ENCODE data around the gene RPTOR.

The RPTOR gene

GRCh38 chr17:80649200-80649644 is 104.6 kb downstream of the RPTOR start:
- in situ Hi-C loops (cut with HindIII; ENCODE audit: low pct_ligation_motif_present, low sequenced_read_pairs) = no loop called here
- no peak for TF ChIP-seq CTCF (IDR thresholded peaks at IDR 0.05; ENCODE audit: low read depth, low read length, missing control alignments)
- no peaks in the 10 kb centered on the region for H3K27me3 ChIP-seq (replicated peaks)
- DNase-seq = no peak
- peak overlapping the region; percentile 63 for H3K27ac ChIP-seq
- no peaks in the 10 kb centered on the region for H3K36me3 ChIP-seq (replicated peaks)
- H3K4me3 ChIP-seq (ENCODE audit: low read depth, low read length) = no peak overlapping the region

GRCh38 chr17:80649672-80650330 is 105.2 kb downstream of the RPTOR start:
- no peak overlapping the region for H3K4me3 ChIP-seq (ENCODE audit: low read depth, low read length)

GRCh38 chr17:80650331-80650672 is 105.7 kb downstream of the RPTOR start:
- H3K4me3 ChIP-seq (ENCODE audit: low read depth, low read length) = no peak overlapping the region
- in situ Hi-C loops (cut with HindIII; ENCODE audit: low pct_ligation_motif_present, low sequenced_read_pairs) = no loop called here
- DNase-seq = no peak
- no peaks in the 10 kb centered on the region for H3K36me3 ChIP-seq (replicated peaks)
- H3K27me3 ChIP-seq (replicated peaks) = no peaks in the 10 kb centered on the region
- peak overlapping the region; percentile 63 for H3K27ac ChIP-seq
- TF ChIP-seq CTCF (IDR thresholded peaks at IDR 0.05; ENCODE audit: low read depth, low read length, missing control alignments) = no peak

More at GRCh38 chr17:80649672-80650330, 105.2 kb downstream of the RPTOR start:
- Histone ChIP-seq H3K27ac (peak overlapping the region; percentile 63), H3K27me3 (replicated peaks) (no peaks in the 10 kb centered on the region), H3K36me3 (replicated peaks) (no peaks in the 10 kb centered on the region)
- in situ Hi-C loops (cut with HindIII; ENCODE audit: low pct_ligation_motif_present, low sequenced_read_pairs) = no loop called here
- DNase-seq = peak; percentile 92
- peak; percentile 86 for TF ChIP-seq CTCF (IDR thresholded peaks at IDR 0.05; ENCODE audit: low read depth, low read length, missing control alignments)

- DNase-seq = peak; percentile 22
- H3K27ac ChIP-seq = peak overlapping the region; percentile 63
- H3K27me3 ChIP-seq (replicated peaks) = no peaks in the 10 kb centered on the region
- H3K4me3 ChIP-seq (ENCODE audit: low read depth, low read length) = no peak overlapping the region
- no peaks in the 10 kb centered on the region for H3K36me3 ChIP-seq (replicated peaks)
- in situ Hi-C loops (cut with HindIII; ENCODE audit: low pct_ligation_motif_present, low sequenced_read_pairs) = no loop called here
- no peak for TF ChIP-seq CTCF (IDR thresholded peaks at IDR 0.05; ENCODE audit: low read depth, low read length, missing control alignments)
These were observed 106.3 kb downstream of the RPTOR start for GRCh38 chr17:80650751-80651518.

- no peak for TF ChIP-seq CTCF (IDR thresholded peaks at IDR 0.05; ENCODE audit: low read depth, low read length, missing control alignments)
- Histone ChIP-seq H3K4me3 (ENCODE audit: low read depth, low read length) (no peak overlapping the region), H3K27me3 (replicated peaks) (no peaks in the 10 kb centered on the region), H3K36me3 (replicated peaks) (no peaks in the 10 kb centered on the region), H3K27ac (no peak overlapping the region)
- in situ Hi-C loops (cut with HindIII; ENCODE audit: low pct_ligation_motif_present, low sequenced_read_pairs) = no loop called here
- peak; percentile 16 for DNase-seq
These were observed 108.2 kb downstream of the RPTOR start for GRCh38 chr17:80652756-80653330.
